ENCODE measurements around the gene SELENOS. TPM values are rescaled to one million over a fixed set of nuclear protein-coding genes. Genes with fewer than 3 reads are reported as not detected.

SELENOS gene
- total RNA-seq, 1 donor from 2014 or later: 24.5 TPM

- no peak for TF ChIP-seq CTCF (IDR thresholded peaks at IDR 0.05)
- ATAC-seq (ENCODE audit: low read depth): no peak
- ChIA-PET CTCF (interaction anchor here (1.7 to 3.9 kb wide), 2 partner anchors 13 to 120 kb away, joined by 3 to 18 read pairs; no protein-coding TSS in a partner anchor), POLR2A (interaction anchor here (0.6 kb wide), 1 partner anchor 87 kb away, joined by 3 read pairs; no protein-coding TSS in a partner anchor)
- Mint-ChIP-seq H3K4me1 (peaks cover 84% of the 10 kb centered on the region), H3K9me3 (no peaks in the 10 kb centered on the region), H3K36me3 (ENCODE audit: low read depth) (no peaks in the 10 kb centered on the region), H3K4me3 (no peak overlapping the region), H3K27ac (peak overlapping the region; percentile 22), H3K27me3 (no peaks in the 10 kb centered on the region)
- no peak for DNase-seq
- intact Hi-C loops (cut with micrococcal nuclease): loop anchor here (2.0 kb wide), 1 partner anchor 34 kb away; no protein-coding TSS in a partner anchor
These were observed 32.2 kb downstream of the SELENOS start for GRCh38 chr15:101244889-101245668.

- intact Hi-C loops (cut with micrococcal nuclease): loop anchor here (2.0 kb wide), 1 partner anchor 33 kb away; no protein-coding TSS in a partner anchor
- Mint-ChIP-seq H3K27ac (peak overlapping the region; percentile 61), H3K36me3 (ENCODE audit: low read depth) (no peaks in the 10 kb centered on the region), H3K9me3 (no peaks in the 10 kb centered on the region), H3K27me3 (no peaks in the 10 kb centered on the region), H3K4me3 (peak overlapping the region; percentile 11), H3K4me1 (peaks cover 86% of the 10 kb centered on the region)
- DNase-seq (no peak), ATAC-seq (ENCODE audit: low read depth) (no peak)
- CTCF ChIA-PET: interaction anchor here (0.9 to 3.9 kb wide), 3 partner anchors 8 to 119 kb away, joined by 3 to 18 read pairs (median 3); partner anchors contain the start of gene CHSY1
- POLR2A ChIA-PET: interaction anchor here (0.6 kb wide), 1 partner anchor 86 kb away, joined by 3 read pairs; no protein-coding TSS in a partner anchor
- no peak for TF ChIP-seq CTCF (IDR thresholded peaks at IDR 0.05)
These were observed 33.1 kb downstream of the SELENOS start for GRCh38 chr15:101244036-101244781.

DNA sequence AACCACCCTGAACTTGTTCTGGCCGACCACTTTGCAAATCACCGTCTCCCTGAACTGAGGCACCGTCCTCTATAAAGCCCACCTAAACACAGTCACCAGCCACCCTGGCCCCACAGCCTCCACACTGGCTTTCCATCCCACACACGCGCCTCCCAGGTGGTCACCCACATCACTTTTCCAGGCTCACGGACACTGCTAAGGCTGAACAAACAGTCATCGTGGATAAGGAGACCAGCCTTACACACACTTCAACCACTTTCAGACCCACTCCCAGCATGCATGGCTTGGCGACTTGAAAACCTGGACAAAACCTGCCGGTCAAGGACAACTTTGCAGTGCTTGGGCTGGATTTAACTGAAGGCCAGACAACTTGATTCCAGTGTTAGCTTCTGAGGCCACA is 33.9 kb downstream of the SELENOS start:
- Mint-ChIP-seq H3K4me3 (no peak overlapping the region), H3K27ac (peak overlapping the region; percentile 61), H3K9me3 (no peaks in the 10 kb centered on the region), H3K4me1 (peaks cover 89% of the 10 kb centered on the region), H3K36me3 (ENCODE audit: low read depth) (no peaks in the 10 kb centered on the region), H3K27me3 (no peaks in the 10 kb centered on the region)
- ChIA-PET POLR2A (interaction anchor here (0.6 to 2.3 kb wide), 3 partner anchors 9 to 110 kb away, joined by 3 to 10 read pairs (median 3); partner anchors contain the start of gene CHSY1), CTCF (interaction anchor here (1.2 to 3.9 kb wide), 2 partner anchors 14 to 156 kb away, joined by 4 to 18 read pairs; no protein-coding TSS in a partner anchor)
- no peak for TF ChIP-seq CTCF (IDR thresholded peaks at IDR 0.05)
- intact Hi-C loops (cut with micrococcal nuclease): no loop called here
- no peak for DNase-seq
- ATAC-seq (ENCODE audit: low read depth): no peak

DNA sequence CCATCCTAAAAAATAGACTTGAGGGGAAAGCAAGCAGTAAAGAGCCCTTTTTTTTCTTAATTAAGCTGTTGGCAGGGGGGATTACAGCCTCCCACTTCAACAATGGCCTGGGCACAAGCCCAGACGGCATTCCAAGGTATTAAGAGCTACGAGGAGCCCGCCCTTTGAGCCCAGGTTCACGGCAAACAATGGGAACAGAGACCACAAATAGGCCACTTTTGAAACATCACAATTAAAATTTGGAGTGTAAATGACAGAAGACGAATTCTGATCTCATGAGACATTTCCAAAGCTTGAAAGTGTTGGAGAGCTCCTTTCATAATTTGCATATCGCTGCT is 34.3 kb downstream of the SELENOS start:
- no peak for ATAC-seq (ENCODE audit: low read depth)
- no peaks in the 10 kb centered on the region for H3K36me3 Mint-ChIP-seq (ENCODE audit: low read depth)
- H3K4me1 Mint-ChIP-seq: peaks cover 86% of the 10 kb centered on the region
- H3K4me3 Mint-ChIP-seq: peak overlapping the region; percentile 46
- CTCF ChIA-PET: interaction anchor here (1.2 to 3.9 kb wide), 2 partner anchors 15 to 155 kb away, joined by 4 to 18 read pairs; no protein-coding TSS in a partner anchor
- intact Hi-C loops (cut with micrococcal nuclease): no loop called here
- no peaks in the 10 kb centered on the region for H3K9me3 Mint-ChIP-seq
- POLR2A ChIA-PET: interaction anchor here (0.6 to 2.3 kb wide), 6 partner anchors 8 to 152 kb away, joined by 3 to 10 read pairs (median 4); partner anchors contain the start of gene CHSY1
- no peak for TF ChIP-seq CTCF (IDR thresholded peaks at IDR 0.05)
- H3K27me3 Mint-ChIP-seq: no peaks in the 10 kb centered on the region
- no peak for DNase-seq
- peak overlapping the region; percentile 65 for H3K27ac Mint-ChIP-seq
